Prostate gland (tissue), 2 donors: Measurements from ENCODE around the gene PSEN1. TPM values are rescaled to one million over a fixed set of nuclear protein-coding genes. Genes with fewer than 3 reads are reported as not detected.

Experiments
- DNase-seq: peaks from one replicate; pipeline ENCODE4 v3.0.0-alpha.2; 2019; ENCODE audit warnings: low spot score
- H3K27ac ChIP-seq, 2 donors: fragments of 200-600 bp; sonication (generic); 2 replicates each; pipeline ENCODE4 v1.5.1; 2017 to 2019
- H3K27me3 ChIP-seq: fragments of 200-600 bp; sonication (generic); replicated peaks from 2 replicates; pipeline ENCODE4 v1.5.1; 2019; ENCODE audit not compliant: insufficient read depth
- H3K36me3 ChIP-seq, 2 donors: fragments of 200-600 bp; sonication (generic); 1 replicate in 1 of 2; 2 replicates in 1 of 2; pipeline versions ENCODE4 v1.5.1 to v1.8.1; 2017 to 2019
- H3K4me1 ChIP-seq: fragments of 200-600 bp; sonication (generic); replicated peaks from 2 replicates; pipeline ENCODE4 v1.5.1; 2019
- H3K4me3 ChIP-seq, 2 donors: fragments of 200-600 bp; sonication (generic); 2 replicates each; pipeline ENCODE4 v1.5.1; 2017 to 2019
- H3K9me3 ChIP-seq: fragments of 200-600 bp; sonication (generic); 2 replicates; pipeline ENCODE4 v1.5.1; 2017
- POLR2A ChIP-seq: fragments of 450-650 bp; IDR thresholded peaks from one replicate; pipeline ENCODE4 v1.6.1; 2016; ENCODE audit warnings: antibody characterized with exemption, mild to moderate bottlenecking
- POLR2AphosphoS5 ChIP-seq: sonication (generic); formaldehyde crosslinking; IDR thresholded peaks from one replicate; pipeline ENCODE4 v1.6.1; 2017; ENCODE audit warnings: antibody characterized with exemption
- WGBS: methylation state at CpG from one replicate; pipeline ENCODE4 v1.1.5; 2018; 5-methylcytosine and 5-hydroxymethylcytosine counted together
- intact Hi-C: fragments of 100-400 bp; cut with DNase I; formaldehyde crosslinking; loops from one replicate; pipeline ENCODE4 v1.14.2; 2022
- total RNA-seq, 2 donors: library from RNA; depleted of rRNA; stranded (reverse); fragments of >200 nt; gene quantifications; one replicate each; pipeline ENCODE4 v1.1.0, GENCODE V29; 2016
- TF ChIP-seq, protein P1 (sequence below), 4 experiments: fragments of 200-600 bp in 2 of 4; fragments of 450-650 bp in 2 of 4; sonication (generic) in 2 of 4; IDR thresholded peaks; 1 replicate in 3 of 4; 2 replicates in 1 of 4; pipeline ENCODE4 v1.5.1; 2016 to 2019; ENCODE audit warnings: antibody characterized with exemption in 4 of 4, mild to moderate bottlenecking in 2 of 4, moderate library complexity in 2 of 4

PSEN1 gene
- total RNA-seq, 2 donors from 2014 or later = 46.3 to 61.9 TPM

DNA sequence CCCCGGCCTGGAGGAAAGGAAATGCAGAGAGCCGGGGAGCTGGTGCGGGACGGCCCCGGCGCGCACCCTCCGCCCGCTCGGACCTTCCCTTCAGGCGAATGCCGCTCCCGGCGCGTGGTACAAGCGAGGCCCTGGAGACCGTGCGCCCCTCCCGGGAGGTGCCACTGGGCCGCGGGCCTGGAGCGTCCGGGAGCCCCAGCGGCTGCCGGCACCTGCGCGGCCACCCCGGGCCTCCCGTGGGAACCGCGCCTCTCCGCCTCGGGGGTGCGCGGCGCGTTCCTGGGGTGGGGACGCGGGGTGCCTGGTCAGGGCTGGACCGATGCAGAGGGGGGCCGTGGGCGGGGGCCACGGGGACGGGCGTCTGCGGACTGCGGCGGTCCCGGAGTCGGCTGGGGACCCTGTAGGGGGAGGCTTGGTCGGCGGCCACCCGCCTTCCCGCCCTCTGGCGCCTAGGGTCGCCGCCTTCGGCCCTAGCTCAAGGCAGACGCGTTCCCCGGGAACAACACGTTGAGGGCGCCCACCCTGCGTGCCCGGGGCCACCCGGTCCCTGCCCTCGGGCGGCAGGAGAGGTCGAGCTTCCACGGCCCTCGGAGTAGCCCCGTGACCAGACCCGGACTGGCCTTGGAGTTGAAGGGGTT lies 101.6 kb downstream of the PSEN1 start:
- Histone ChIP-seq H3K4me3 (peak overlapping the region; percentile 34 to 46), H3K36me3 (no peaks in the 10 kb centered on the region), H3K9me3 (no peaks in the 10 kb centered on the region), H3K27ac (peak overlapping the region; percentile 52 to 62), H3K27me3 (no peaks in the 10 kb centered on the region), H3K4me1 (peaks cover 11% of the 10 kb centered on the region)
- TF ChIP-seq, protein P1, sequence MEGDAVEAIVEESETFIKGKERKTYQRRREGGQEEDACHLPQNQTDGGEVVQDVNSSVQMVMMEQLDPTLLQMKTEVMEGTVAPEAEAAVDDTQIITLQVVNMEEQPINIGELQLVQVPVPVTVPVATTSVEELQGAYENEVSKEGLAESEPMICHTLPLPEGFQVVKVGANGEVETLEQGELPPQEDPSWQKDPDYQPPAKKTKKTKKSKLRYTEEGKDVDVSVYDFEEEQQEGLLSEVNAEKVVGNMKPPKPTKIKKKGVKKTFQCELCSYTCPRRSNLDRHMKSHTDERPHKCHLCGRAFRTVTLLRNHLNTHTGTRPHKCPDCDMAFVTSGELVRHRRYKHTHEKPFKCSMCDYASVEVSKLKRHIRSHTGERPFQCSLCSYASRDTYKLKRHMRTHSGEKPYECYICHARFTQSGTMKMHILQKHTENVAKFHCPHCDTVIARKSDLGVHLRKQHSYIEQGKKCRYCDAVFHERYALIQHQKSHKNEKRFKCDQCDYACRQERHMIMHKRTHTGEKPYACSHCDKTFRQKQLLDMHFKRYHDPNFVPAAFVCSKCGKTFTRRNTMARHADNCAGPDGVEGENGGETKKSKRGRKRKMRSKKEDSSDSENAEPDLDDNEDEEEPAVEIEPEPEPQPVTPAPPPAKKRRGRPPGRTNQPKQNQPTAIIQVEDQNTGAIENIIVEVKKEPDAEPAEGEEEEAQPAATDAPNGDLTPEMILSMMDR (IDR thresholded peaks at IDR 0.05) = no peak
- no peak for TF ChIP-seq POLR2AphosphoS5
- no peak for TF ChIP-seq POLR2A
- intact Hi-C loops = no loop called here
- WGBS = 3% methylated on average over 47 of the region's 73 CpGs
- no peak for DNase-seq

DNA sequence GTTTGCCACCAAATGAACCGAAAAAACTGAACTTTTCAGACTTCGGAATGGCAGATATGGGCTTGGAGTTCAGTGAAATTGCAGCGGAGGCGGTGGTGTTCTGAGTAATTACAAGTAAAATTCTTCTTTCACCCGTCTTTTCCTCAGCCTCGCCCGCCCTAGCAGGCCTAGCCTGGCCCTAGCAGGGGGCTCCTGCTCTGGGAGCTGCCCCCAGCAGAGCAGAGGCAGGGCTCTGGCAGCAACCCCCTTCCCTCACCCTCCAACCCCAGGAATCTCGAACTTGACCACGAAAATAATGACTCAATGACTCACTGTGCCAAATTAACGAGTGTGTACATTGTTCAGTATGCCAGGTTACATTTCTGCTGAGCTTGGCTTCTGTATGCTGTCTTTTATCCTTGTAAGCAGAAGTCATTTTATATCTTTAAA lies 102.1 kb downstream of the PSEN1 start:
- intact Hi-C loops = no loop called here
- Histone ChIP-seq H3K4me1 (peaks cover 11% of the 10 kb centered on the region), H3K9me3 (no peaks in the 10 kb centered on the region), H3K27ac (peak overlapping the region; percentile 52 to 62), H3K27me3 (no peaks in the 10 kb centered on the region), H3K4me3 (peak overlapping the region; percentile 34 to 46), H3K36me3 (no peaks in the 10 kb centered on the region)
- no peak for TF ChIP-seq POLR2A
- TF ChIP-seq POLR2AphosphoS5 = peak; percentile 74
- WGBS = 22% methylated on average over 10 of the region's 10 CpGs
- peak; percentile 51 for DNase-seq

DNA sequence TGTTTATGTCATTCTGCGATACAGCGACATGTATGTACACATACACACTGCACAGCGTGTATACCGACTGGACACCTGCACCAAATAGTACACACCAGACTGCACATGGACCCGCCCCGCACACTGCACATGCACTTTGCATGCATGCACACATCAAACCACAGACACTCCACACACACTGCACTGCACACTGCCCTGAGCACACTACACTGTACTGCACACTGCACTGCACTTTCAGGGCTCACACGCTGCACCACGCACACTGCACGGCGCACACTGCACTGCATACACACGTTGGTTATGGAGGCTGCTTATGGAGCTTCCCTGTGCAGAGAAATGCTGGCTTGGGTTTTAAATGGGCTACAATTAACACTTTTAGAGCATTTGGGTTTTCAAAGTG lies 102.6 kb downstream of the PSEN1 start:
- H3K27me3 ChIP-seq = no peaks in the 10 kb centered on the region
- H3K4me1 ChIP-seq = peaks cover 11% of the 10 kb centered on the region
- TF ChIP-seq POLR2AphosphoS5 (no peak), POLR2A (no peak)
- TF ChIP-seq, protein P1 (IDR thresholded peaks at IDR 0.05) = no peak
- peak overlapping the region in 1 of 2 donors; percentile 32 for H3K4me3 ChIP-seq
- intact Hi-C loops = no loop called here
- H3K27ac ChIP-seq = peak overlapping the region in 1 of 2 donors; percentile 62
- 38% methylated on average over 11 of the region's 11 CpGs for WGBS
- DNase-seq = no peak
- no peaks in the 10 kb centered on the region for H3K36me3 ChIP-seq
- no peaks in the 10 kb centered on the region for H3K9me3 ChIP-seq

DNA sequence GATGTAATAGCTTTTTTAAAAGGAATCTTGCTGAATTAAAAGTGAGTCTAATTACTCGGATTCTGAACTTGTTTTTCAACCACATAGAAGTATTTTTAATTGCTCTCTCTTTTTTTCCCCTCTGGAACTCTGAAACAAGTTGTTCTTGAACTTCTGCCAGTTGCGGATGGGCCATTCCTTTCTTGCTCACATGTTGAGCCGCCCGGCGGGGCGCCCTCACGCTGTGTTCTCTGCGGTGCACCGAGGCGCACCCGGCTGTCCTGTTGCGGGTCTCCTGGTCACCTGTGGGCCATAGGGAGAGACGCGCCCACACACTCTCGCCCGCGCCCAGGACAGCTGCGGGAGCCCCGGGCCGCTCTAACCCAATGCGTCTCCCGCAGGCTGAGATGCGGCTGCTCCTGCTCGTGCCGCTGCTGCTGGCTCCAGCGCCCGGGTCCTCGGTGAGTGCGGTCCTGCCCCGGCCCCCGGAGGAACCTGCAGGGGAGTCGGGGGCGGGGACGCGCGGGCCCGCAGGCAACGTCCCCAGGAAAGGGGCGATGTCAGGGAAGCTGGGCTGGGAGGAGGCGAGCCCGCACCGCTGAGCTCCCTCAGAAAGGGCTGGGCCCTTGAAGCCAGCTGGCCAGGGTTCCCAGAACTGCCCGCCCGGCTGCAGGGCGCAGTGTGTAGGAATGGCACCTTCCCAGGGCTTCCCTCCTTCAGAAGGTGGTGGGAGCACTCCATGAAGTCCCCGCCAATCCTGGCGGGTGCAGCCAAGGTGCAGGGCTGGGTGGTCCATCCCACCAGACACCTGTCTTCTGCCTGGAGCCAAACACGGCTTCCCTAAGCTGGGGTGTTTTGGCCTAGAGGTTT lies 103.3 kb downstream of the PSEN1 start:
- Histone ChIP-seq H3K4me3 (peak overlapping the region; percentile 24 to 32), H3K36me3 (no peaks in the 10 kb centered on the region), H3K9me3 (no peaks in the 10 kb centered on the region), H3K27me3 (no peaks in the 10 kb centered on the region), H3K27ac (peak overlapping the region in 1 of 2 donors; percentile 13), H3K4me1 (peaks cover 11% of the 10 kb centered on the region)
- peak; percentile 60 for DNase-seq
- WGBS = 16% methylated on average over 20 of the region's 48 CpGs
- TF ChIP-seq POLR2A = no peak
- TF ChIP-seq, protein P1 (IDR thresholded peaks at IDR 0.05) = peak in 1 of 4 experiments; percentile 3
- TF ChIP-seq POLR2AphosphoS5 = peak; percentile 37
- intact Hi-C loops = no loop called here

DNA sequence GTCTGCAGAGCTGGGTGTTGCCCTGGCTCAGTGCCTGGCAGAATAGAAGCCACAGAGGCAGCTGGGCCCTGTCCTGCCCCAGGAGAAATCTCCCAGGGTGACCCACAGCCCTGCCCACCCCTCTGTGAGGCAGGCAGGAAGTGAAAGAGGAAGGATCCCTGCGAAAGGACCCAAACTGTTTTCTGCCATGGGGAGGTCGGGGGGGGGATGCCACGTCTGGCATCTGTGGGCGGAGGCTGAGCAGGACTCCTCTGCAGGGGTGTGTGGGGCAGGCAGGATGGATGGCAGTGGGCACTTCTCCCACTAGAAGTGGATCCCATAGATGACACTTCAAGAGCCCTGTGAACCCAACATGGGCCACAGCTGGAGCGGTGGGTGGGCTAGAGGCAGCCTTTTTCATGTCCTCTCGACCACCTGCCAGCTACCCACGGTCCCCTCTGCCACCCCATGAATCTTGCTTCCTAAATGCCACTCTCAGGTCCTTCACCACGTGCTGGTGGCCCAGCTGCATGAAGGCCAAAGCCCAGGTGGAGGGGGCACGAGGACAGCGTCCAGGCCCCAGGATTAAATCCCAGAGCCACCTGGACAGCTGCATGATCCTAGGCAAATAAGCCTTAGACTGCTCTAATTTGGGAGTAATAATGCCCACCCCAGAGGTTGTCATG lies 104.6 kb downstream of the PSEN1 start:
- intact Hi-C loops = no loop called here

More for the DNA sequence above, 104.6 kb downstream of the PSEN1 start:
- Histone ChIP-seq H3K36me3 (no peaks in the 10 kb centered on the region), H3K27me3 (no peaks in the 10 kb centered on the region), H3K4me1 (peaks cover 11% of the 10 kb centered on the region), H3K9me3 (no peaks in the 10 kb centered on the region), H3K4me3 (no peak overlapping the region), H3K27ac (no peak overlapping the region)
- TF ChIP-seq, protein P1 (IDR thresholded peaks at IDR 0.05) = no peak
- TF ChIP-seq POLR2A (no peak), POLR2AphosphoS5 (no peak)
- WGBS = 92% methylated on average over 10 of the region's 10 CpGs
- DNase-seq = no peak
